OCI-LY1 (cell line): ENCODE measurements around the gene AEN.

Source experiments
- H2AFZ ChIP-seq: fragments of 200-600 bp; sonication (generic), shearing (Covaris generic); 2 replicates; pipeline ENCODE4 v1.6.0; 2014; ENCODE audit warnings: antibody characterized with exemption, mild to moderate bottlenecking, low read length
- H3F3A ChIP-seq: fragments of 200-600 bp; sonication (generic), shearing (Covaris generic); 2 replicates; pipeline ENCODE4 v1.6.0; 2014; ENCODE audit warnings: mild to moderate bottlenecking, antibody characterized with exemption, low read length, moderate library complexity; ENCODE audit not compliant: insufficient read depth
- H3K27ac ChIP-seq: fragments of 200-600 bp; sonication (generic); 2 replicates; pipeline ENCODE4 v1.5.1; 2014; ENCODE audit warnings: low read length, mixed run types, mild to moderate bottlenecking, low read depth; ENCODE audit not compliant: poor library complexity, severe bottlenecking
- H3K27me3 ChIP-seq: fragments of 200-600 bp; sonication (generic); 2 replicates; pipeline ENCODE4 v1.6.0; 2014; ENCODE audit warnings: antibody characterized with exemption, mild to moderate bottlenecking, low read length, moderate library complexity; ENCODE audit not compliant: insufficient read depth
- H3K36me3 ChIP-seq: fragments of 200-600 bp; sonication (generic); 2 replicates; pipeline ENCODE4 v1.6.1; 2014; ENCODE audit warnings: mild to moderate bottlenecking, antibody characterized with exemption, low read length, moderate library complexity, mixed read lengths; ENCODE audit not compliant: insufficient read depth
- H3K4me1 ChIP-seq: fragments of 200-600 bp; sonication (generic); 2 replicates; pipeline ENCODE4 v1.5.1; 2014; ENCODE audit warnings: mild to moderate bottlenecking, low read length, moderate library complexity; ENCODE audit not compliant: insufficient read depth, severe bottlenecking
- H3K4me2 ChIP-seq: fragments of 200-600 bp; sonication (generic), shearing (Covaris generic); 2 replicates; pipeline ENCODE4 v1.6.1; 2014; ENCODE audit warnings: low read length
- H3K4me3 ChIP-seq: fragments of 200-600 bp; sonication (generic); 2 replicates; pipeline ENCODE4 v1.5.1; 2014; ENCODE audit warnings: low read length, low read depth, mild to moderate bottlenecking, mixed read lengths; ENCODE audit not compliant: poor library complexity, severe bottlenecking
- H3K79me2 ChIP-seq: fragments of 200-600 bp; shearing (Covaris generic); 2 replicates; pipeline ENCODE4 v1.6.1; 2016; ENCODE audit warnings: mixed run types, low read length, mixed read lengths; ENCODE audit not compliant: insufficient read depth
- H3K9ac ChIP-seq: fragments of 200-600 bp; sonication (generic), shearing (Covaris generic); 2 replicates; pipeline ENCODE4 v1.6.1; 2014; ENCODE audit warnings: mild to moderate bottlenecking, low read length, mixed read lengths
- H3K9me2 ChIP-seq: fragments of 200-600 bp; sonication (generic), shearing (Covaris generic); 2 replicates; pipeline ENCODE4 v1.6.1; 2014; ENCODE audit warnings: low read depth, mild to moderate bottlenecking, low read length, mixed read lengths
- H3K9me3 ChIP-seq: fragments of 200-600 bp; shearing (Covaris generic); 2 replicates; pipeline ENCODE4 v1.6.1; 2014; ENCODE audit warnings: low read length, mixed read lengths
- H4K20me1 ChIP-seq: fragments of 200-600 bp; sonication (generic), shearing (Covaris generic); 2 replicates; pipeline ENCODE4 v1.6.0; 2016; ENCODE audit warnings: mild to moderate bottlenecking, low read length; ENCODE audit not compliant: insufficient read depth
- EZH2 ChIP-seq: fragments of 200-600 bp; sonication (generic), shearing (Covaris generic); IDR thresholded peaks from 2 replicates; pipeline ENCODE4 v1.8.0; 2017; ENCODE audit warnings: borderline replicate concordance, mixed run types, mild to moderate bottlenecking, antibody characterized with exemption, low read length, moderate library complexity, mixed read lengths
- TF ChIP-seq, protein P1 (sequence below): fragments of 200-600 bp; sonication (generic), shearing (Covaris generic); IDR thresholded peaks from 2 replicates; pipeline ENCODE4 v1.5.1; 2017; ENCODE audit warnings: mild to moderate bottlenecking, antibody characterized with exemption, low read length, moderate library complexity, mixed read lengths

The AEN gene

GRCh38 chr15:88656760-88657221, 35.7 kb downstream of the AEN start:
- Histone ChIP-seq H3K4me2 (no peak overlapping the region), H3K4me1 (peaks cover 22% of the 10 kb centered on the region), H3K79me2 (no peaks in the 10 kb centered on the region), H2AFZ (no peak overlapping the region), H3K9me2 (no peaks in the 10 kb centered on the region), H3K4me3 (no peak overlapping the region), H3K27ac (peak overlapping the region; percentile 69), H3K27me3 (no peaks in the 10 kb centered on the region), H3F3A (no peaks in the 10 kb centered on the region), H4K20me1 (no peaks in the 10 kb centered on the region), H3K9ac (no peak overlapping the region), H3K9me3 (no peaks in the 10 kb centered on the region), H3K36me3 (no peaks in the 10 kb centered on the region)
- no peak for TF ChIP-seq EZH2

- Histone ChIP-seq H3K27me3 (no peaks in the 10 kb centered on the region), H3K27ac (peak overlapping the region; percentile 69), H3K36me3 (no peaks in the 10 kb centered on the region), H3K9me2 (no peaks in the 10 kb centered on the region), H3K9me3 (no peaks in the 10 kb centered on the region), H2AFZ (no peak overlapping the region), H3K4me2 (no peak overlapping the region), H3K9ac (no peak overlapping the region), H3K4me1 (peaks cover 22% of the 10 kb centered on the region), H3K79me2 (no peaks in the 10 kb centered on the region), H4K20me1 (no peaks in the 10 kb centered on the region), H3F3A (no peaks in the 10 kb centered on the region), H3K4me3 (no peak overlapping the region)
- TF ChIP-seq EZH2: no peak
- TF ChIP-seq, protein P1, sequence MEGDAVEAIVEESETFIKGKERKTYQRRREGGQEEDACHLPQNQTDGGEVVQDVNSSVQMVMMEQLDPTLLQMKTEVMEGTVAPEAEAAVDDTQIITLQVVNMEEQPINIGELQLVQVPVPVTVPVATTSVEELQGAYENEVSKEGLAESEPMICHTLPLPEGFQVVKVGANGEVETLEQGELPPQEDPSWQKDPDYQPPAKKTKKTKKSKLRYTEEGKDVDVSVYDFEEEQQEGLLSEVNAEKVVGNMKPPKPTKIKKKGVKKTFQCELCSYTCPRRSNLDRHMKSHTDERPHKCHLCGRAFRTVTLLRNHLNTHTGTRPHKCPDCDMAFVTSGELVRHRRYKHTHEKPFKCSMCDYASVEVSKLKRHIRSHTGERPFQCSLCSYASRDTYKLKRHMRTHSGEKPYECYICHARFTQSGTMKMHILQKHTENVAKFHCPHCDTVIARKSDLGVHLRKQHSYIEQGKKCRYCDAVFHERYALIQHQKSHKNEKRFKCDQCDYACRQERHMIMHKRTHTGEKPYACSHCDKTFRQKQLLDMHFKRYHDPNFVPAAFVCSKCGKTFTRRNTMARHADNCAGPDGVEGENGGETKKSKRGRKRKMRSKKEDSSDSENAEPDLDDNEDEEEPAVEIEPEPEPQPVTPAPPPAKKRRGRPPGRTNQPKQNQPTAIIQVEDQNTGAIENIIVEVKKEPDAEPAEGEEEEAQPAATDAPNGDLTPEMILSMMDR: peak; percentile 49; the same call in 1 of the 2 replicates
These were observed 36.4 kb downstream of the AEN start for GRCh38 chr15:88657326-88658069.

DNA sequence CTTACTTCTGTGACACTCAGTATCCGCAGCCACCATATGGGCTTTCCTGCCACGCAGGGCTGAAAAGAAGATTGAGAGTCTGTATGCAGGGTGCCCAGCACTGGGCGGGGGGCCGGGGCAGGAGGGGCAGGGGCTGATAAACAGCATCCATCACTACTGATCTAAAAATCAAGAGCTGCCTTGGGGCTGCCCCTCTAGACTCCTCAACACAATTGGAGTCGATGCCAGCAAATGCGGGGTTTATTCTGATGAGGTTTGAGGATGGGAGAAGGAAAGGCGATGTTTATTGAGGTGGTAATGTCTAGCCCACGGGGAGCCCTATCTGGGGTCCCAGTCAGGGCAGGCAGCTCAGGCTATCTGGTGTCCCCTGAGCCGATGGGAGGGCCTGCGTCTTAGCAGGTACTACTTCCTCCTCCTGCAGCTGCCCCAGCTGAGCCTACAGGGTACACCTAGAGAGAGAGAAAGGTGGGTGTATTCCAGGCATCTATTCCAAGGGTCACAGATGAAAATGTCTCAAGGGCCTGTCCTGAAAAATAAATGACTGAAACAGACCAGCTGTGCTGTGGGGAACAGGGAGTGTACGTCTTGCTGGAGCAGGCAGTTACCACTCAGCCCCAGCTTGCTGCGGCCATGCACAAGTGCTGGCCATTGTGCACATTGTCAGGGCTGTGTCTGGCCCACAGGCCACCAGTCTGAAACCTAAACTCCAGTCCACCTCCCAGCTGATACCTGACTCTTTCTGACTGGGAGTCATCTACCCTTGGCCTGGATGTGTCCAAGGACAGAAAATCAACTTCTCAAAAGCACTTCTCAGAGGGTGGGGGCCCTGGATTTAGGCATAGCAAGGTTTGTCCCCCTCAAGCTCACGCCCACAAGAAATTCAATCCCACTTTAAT, 37.2 kb downstream of the AEN start:
- Histone ChIP-seq H3K9me3 (no peaks in the 10 kb centered on the region), H3K79me2 (no peaks in the 10 kb centered on the region), H3K27ac (no peak overlapping the region), H3K9me2 (no peaks in the 10 kb centered on the region), H3K4me3 (no peak overlapping the region), H3K27me3 (no peaks in the 10 kb centered on the region), H3K9ac (no peak overlapping the region), H3K36me3 (no peaks in the 10 kb centered on the region), H3K4me1 (peaks cover 22% of the 10 kb centered on the region), H3K4me2 (no peak overlapping the region), H2AFZ (no peak overlapping the region), H4K20me1 (no peaks in the 10 kb centered on the region), H3F3A (no peaks in the 10 kb centered on the region)
- TF ChIP-seq, protein P1: no peak
- TF ChIP-seq EZH2: no peak
